ENCODE data around the gene ARID2.

GRCh38 chr12:45879363-45879895, 149.9 kb downstream of the ARID2 start:
- TF ChIP-seq EZH2 (IDR thresholded peaks at IDR 0.05; ENCODE audit: insufficient read depth, poor library complexity, severe bottlenecking) (no peak), EZH2phosphoT487 (IDR thresholded peaks at IDR 0.05; ENCODE audit: insufficient read depth, low read depth) (no peak)

Data from GM23248 (cell line).